HG03060 (cell line): ENCODE data around the gene AKAP13.
"Not testable (repeated sequence)": the region's sequence is repeated elsewhere in the genome, so short reads cannot be mapped to it uniquely, and the experiment has no call there.

ENCODE experiments used
- ATAC-seq: cut with Tn5 transposase; IDR thresholded peaks from one replicate; pipeline ENCODE4 v1.9.1; 2021; ENCODE audit warnings: low read depth, moderate number of reproducible peaks; ENCODE audit not compliant: unreplicated experiment

Gene AKAP13

GRCh38 chr15:85793641-85794597, 413.5 kb downstream of the AKAP13 start:
- ATAC-seq = peak; percentile 20

GRCh38 chr15:85794598-85795336, 414.4 kb downstream of the AKAP13 start, which contains the start of gene KLHL25:
TSS of gene KLHL25 (minus strand) at chr15:85794925. CDS start at chr15:85769810, 25,115 bp downstream.
- peak; percentile 93 for ATAC-seq

- no peak for ATAC-seq
These were observed 415.2 kb downstream of the AKAP13 start for GRCh38 chr15:85795337-85796305.

GRCh38 chr15:85796371-85796770, 416.0 kb downstream of the AKAP13 start:
- ATAC-seq = not testable (repeated sequence)
